Prostate gland (tissue), 2 donors: ENCODE measurements around the gene KCNG3.

Source experiments
- CTCF ChIP-seq, 4 experiments: fragments of 200-600 bp in 2 of 4; fragments of 450-650 bp in 2 of 4; sonication (generic) in 2 of 4; IDR thresholded peaks; 1 replicate in 3 of 4; 2 replicates in 1 of 4; pipeline ENCODE4 v1.5.1; 2016 to 2019; ENCODE audit warnings: antibody characterized with exemption in 4 of 4, mild to moderate bottlenecking in 2 of 4, moderate library complexity in 2 of 4
- POLR2A ChIP-seq: fragments of 450-650 bp; IDR thresholded peaks from one replicate; pipeline ENCODE4 v1.6.1; 2016; ENCODE audit warnings: antibody characterized with exemption, mild to moderate bottlenecking
- POLR2AphosphoS5 ChIP-seq: sonication (generic); formaldehyde crosslinking; IDR thresholded peaks from one replicate; pipeline ENCODE4 v1.6.1; 2017; ENCODE audit warnings: antibody characterized with exemption

GRCh38 chr2:42424033-42424432 lies 69.7 kb downstream of the KCNG3 start:
- no peak for TF ChIP-seq CTCF (IDR thresholded peaks at IDR 0.05)
- no peak for TF ChIP-seq POLR2AphosphoS5
- no peak for TF ChIP-seq POLR2A
